ENCODE results near the gene HKDC1.

Gene HKDC1

DNA sequence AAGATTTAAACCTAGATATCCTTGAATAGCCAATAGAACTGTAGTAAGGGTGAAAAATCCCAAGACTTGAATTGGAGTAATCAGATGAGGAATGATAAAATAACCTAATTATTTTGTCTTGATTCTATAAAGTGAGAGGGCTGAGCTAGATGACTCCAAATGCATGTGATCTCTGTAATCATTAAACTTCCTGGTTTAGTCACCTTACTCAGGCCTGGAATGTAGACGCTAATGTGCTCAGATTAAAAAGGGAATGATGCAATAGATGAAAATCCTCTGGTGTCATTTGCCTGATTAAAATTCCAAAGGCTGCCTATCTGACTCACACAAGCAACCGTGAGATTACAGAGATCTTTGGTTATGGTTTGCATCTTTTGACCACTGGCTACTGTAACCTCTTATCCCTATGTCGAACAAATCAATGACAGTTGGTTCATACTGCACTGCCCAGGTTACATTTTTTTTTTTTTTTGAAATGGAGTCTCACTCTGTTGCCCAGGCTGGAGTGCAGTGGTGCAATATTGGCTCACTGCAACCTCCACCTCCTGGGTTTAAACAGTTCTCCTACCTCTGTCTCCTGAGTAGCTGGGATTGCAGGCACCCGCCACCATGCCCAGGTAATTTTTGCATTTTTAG lies 2.9 kb upstream of the HKDC1 start:
- DNase-seq, result no peak

DNA sequence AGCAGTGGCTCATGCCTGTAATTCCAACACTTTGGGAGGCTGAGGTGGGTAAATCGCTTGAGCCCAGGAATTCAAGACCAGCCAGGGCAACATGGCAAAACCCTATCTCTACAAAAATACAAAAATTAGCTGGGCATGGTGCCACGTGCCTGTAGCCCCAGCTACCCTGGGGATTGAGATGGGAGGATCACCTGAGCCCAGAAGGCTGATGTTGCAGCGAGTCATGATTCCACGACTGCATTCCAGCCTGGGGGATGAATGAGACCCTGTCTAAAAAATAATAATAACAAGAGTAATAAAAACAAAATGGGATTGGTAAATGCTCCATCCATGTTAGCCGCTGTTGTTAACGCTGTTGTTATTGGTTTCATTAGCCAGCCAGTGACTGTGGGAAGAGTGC lies 1.3 kb upstream of the HKDC1 start:
- DNase-seq, result no peak

GRCh38 chr10:69220507-69220906 lies 375 bp downstream of the HKDC1 start:
- no peak for DNase-seq

GRCh38 chr10:69222157-69223027 lies 2.3 kb downstream of the HKDC1 start:
- no peak for DNase-seq

DNA sequence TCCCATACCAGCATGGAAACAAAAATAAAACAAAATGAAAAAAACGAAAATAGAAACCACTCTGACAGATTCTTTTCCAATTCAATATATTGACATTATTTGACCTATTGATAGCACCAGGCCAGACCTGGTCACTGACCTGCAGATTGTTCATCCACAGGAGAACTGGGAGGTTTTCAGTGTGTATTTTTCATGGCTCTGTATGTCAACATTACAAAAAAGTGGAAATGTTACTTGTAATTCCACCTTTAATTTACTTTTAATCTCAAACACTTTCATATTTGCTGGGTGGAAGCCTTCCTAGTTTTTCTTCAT lies 2.9 kb downstream of the HKDC1 start:
- DNase-seq, result no peak

DNA sequence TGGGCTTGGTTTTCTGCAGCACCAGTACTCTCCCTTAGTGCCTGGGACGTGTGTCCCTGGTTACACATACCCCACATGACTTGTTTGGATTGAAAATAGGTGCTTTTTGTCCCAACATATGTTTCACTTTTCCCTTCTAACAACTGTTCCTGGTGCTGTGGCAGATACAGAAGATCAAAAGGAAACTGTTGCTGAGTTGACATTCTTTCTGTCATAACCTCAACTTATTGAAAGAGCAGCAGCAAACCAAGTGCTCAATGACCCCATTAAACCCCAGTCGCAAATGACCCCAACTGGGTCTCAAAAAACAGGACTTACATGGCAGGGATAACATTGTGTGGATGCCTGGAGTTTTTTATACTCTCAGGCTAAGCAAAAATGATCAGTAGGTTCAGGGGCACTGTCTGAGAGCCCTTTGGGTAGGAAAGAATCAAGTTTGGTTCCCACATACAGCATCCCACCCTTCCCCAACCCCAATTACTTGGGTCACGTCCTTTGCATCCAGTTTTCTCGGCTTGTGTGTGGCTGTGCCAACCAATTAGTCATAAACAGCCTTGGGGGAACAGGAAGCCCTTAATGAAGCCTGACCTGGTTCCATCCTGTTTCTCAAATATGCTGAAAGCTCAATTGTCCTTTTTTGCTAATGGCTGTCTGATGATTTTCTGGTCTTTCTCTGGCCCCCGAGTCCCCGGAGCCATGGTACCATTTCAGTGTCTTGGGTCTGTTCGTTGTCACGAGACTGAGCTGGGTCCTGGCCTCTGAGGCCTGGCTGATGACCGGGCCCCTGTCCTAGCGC lies 4.9 kb downstream of the HKDC1 start:
- no peak for DNase-seq

DNA sequence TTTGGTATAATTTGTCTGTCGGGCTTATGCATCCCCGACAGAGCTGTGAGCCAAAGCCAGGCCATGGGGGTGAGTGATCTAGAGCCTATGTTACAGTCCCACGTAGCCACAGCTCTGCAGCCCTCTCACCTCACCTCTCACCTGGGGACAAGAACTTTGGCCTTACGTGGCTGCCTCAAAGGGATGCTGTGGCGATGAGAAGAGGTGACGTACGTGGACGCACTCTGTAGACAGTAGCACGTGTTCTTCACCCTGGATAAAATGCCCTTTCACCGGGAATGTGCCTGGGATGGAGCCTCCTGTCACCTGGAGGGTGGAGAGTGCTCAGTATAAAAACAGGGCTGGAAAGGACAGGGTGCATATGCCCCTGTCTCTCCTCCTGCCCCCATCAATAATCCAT lies 5.5 kb downstream of the HKDC1 start:
- no peak for DNase-seq

DNA sequence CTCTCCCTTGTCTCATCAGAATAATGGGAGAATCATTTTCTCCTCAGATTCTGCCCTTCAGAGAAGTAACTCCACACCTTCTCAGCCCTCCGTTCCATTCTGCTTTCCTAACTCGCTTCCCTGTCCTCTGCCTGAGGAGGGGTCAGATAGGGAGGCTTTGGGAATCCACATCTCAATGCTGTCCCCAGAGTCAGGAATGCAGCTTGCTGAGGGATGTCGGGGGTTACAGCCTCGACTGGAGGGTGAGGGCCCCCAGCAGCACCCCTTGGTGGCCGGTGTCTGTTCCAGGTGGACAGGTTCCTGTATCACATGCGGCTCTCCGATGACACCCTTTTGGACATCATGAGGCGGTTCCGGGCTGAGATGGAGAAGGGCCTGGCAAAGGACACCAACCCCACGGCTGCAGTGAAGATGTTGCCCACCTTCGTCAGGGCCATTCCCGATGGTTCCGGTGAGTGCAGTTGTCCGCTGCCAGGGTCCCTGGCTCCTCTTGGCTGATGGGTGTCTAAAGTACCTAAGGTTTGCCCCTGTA lies 6.9 kb downstream of the HKDC1 start:
- DNase-seq, result no peak

DNA sequence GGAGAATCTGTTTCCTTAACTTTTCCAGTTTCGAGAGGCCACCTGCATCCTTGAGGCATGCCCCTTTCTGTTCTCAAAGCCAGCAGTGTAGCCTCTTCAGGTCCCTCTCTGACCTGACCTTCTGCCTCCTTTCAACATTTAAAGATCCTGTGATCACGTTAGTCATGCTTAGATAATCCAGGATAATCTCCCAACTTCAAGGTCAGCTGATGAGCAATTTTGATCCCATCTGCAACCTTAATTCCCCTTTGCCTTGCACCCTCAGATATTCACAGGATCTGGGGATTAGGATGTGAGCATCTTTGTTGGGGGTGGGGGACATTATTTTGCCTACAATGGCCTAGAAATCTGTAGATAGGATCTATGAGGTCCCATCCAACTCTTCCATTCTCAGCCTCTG lies 8.0 kb downstream of the HKDC1 start:
- DNase-seq, result no peak

DNA sequence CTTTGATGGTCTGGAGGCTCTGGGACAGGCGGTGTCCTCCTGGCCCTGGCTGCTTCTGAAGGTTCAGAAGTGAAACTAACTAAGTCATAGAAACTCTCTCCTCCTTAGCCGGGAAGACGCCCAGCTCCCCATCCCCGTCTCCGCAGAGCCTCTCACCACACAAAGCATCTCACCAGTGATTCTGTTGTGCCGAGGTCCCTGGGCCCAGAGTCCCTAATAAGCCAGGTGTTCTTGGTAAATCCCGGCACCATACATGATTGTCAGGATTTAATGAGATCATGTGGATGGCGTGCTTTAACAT lies 9.4 kb downstream of the HKDC1 start:
- DNase-seq, result no peak

DNA sequence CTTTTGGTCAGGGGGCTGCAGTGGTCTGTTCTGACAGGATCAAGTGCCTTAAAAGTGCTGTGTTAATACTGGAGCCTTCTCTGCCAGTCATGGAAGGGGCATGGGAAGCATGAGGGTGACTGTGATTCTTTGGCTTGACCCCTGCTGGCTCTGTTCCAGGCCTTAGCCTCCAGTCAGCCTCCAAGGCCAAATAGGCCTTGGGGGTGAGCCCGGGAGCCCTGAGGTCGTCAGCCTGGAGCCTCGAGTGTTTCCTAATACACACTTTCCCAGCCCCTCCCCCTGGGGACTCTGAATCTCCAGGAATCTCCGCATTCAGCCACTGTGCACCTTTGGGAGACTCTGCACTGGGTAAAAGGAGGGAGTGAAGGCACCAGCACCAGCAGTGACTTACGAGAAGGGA lies 10.0 kb downstream of the HKDC1 start:
- no peak for DNase-seq

GRCh38 chr10:69232252-69232651 lies 12.1 kb downstream of the HKDC1 start:
- no peak for DNase-seq

DNA sequence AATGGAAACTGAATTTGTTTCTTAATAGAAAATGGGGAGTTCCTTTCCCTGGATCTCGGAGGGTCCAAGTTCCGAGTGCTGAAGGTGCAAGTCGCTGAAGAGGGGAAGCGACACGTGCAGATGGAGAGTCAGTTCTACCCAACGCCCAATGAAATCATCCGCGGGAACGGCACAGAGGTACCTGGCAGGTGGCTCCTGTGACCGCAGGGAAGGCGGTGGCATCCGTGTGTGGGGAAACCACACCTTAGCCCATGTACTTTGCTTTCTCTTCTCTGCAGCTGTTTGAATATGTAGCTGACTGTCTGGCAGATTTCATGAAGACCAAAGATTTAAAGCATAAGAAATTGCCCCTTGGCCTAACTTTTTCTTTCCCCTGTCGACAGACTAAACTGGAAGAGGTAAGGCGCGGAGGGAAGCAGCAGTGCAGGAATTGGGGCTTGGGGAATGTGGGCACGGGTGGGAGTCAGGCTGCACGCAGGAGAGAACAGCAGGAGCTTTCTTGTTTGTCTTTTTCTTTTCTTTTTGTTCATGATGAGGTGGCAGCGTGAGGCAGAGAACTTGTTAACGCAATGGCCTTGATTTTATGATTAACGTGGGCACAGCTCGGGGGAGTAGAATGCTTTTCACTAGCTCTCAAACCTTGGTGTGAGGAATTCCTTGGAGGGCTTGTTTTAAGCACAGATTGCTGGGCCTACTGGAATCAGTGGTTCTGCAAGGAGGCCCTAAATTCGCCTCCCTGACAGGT lies 12.8 kb downstream of the HKDC1 start:
- no peak for DNase-seq

- DNase-seq, result no peak
These were observed 14.3 kb downstream of the HKDC1 start for GRCh38 chr10:69234447-69234846.

GRCh38 chr10:69237528-69238159 lies 17.5 kb downstream of the HKDC1 start:
- peak; percentile 91 for DNase-seq

DNA sequence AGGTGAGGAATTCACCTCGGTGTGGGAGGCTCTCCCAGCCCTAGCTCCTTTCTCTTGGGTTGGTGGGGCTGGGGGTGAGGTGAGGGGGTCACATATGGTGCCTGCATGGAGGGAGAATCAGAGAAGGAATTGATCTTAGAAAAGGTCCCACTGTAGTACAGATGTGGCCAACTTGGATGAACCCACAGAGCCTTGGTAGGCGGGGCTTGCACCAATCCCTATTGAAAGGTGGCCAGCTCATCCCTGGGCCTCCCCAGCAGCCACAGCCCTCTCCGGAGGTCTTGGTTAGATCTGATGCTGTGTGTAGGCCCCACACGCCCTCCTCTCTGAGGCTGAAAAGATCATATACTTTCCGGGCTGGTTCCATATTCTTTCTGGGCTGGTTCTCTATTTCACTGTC lies 19.0 kb downstream of the HKDC1 start:
- DNase-seq, result no peak

DNA sequence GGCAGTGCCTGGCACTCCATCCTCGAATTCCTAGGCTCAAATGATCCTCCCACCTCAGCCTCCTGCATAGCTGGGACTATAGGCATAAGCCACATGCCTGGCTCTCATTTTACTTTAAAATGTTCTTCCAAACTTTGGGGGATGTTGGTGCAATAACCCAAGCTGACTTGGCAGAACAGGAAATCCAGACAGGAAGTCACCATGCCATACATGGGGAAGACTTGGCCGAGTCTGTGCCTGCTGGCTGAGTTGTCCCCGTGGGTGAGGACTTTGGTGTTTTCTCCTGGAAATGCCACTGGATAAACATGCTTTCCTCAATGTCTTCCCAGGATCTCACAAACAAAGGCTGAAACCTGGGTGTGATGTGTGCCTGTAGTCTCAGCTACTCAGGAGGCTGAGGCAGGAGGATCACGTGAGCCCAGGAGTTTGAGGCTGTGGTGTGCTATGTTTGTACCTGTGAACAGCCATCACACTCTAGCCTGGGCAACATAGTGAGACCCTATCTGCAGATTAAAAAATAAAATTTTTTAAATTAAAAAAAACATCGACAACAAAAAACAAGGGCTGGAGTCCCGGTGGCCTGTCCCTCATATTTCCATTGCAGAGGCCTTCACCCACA lies 19.8 kb downstream of the HKDC1 start:
- DNase-seq, result no peak

- no peak for DNase-seq
These were observed 20.3 kb downstream of the HKDC1 start for GRCh38 chr10:69240455-69240854.

DNA sequence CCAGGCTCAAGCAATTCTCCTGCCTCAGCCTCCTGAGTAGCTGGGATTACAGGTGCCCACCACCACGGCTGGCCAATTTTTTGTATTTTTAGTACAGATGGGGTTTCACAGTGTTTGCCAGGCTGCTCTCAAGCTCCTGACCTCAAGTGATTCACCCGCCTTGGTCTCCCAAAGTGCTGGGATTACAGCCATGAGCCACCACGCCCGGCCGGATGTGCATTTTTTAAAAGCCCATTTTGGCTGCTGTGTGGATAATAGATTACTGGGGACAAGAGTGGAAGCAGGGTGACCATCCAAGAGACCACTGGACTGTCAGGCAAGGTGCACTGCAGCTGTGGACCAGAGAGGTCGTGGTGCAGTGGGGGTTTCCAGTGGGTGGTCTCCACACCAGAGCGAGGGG lies 21.4 kb downstream of the HKDC1 start:
- no peak for DNase-seq

- DNase-seq, result no peak
These were observed 22.1 kb downstream of the HKDC1 start for GRCh38 chr10:69242040-69242851.

DNA sequence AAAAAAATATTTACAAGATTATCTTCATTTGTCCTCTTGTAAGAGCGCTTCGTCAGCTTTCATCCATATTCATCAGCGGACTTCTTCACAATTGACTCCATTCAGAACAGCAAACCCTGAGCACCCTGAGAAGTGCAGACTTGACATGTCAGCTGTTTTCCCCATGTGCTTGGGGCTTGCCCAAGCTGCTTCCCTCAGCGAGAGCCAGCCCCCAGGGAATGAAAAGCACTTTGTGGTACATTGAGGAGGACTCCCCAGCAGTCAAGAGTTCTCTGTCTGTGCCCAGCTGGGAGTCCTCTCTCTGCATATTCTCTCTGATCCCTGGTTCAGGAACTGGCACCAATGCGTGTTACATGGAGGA lies 22.7 kb downstream of the HKDC1 start:
- no peak for DNase-seq
